ENCODE data around the gene BACE2.

DNA sequence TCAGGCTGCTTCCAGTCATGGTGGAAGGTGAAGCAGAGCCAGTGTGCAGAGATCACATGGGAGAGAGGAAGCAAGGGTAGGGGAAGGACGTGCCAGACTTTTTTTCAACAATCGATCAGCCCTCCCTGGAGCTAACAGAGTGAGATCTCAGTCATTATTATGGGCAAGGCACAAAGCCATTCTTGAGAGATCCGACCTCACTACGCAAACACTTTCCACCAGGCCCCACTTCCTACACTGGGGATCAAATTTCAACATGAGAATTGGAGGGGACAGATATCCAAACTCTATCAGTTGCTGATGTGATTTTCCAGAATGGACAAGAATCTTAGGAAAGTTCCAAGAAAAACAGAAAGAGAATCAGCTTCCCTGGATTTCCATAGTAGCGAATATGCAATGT, 60.5 kb downstream of the BACE2 start:
- TF ChIP-seq POLR2A (IDR thresholded peaks at IDR 0.05): no peak
- TF ChIP-seq, protein P1, sequence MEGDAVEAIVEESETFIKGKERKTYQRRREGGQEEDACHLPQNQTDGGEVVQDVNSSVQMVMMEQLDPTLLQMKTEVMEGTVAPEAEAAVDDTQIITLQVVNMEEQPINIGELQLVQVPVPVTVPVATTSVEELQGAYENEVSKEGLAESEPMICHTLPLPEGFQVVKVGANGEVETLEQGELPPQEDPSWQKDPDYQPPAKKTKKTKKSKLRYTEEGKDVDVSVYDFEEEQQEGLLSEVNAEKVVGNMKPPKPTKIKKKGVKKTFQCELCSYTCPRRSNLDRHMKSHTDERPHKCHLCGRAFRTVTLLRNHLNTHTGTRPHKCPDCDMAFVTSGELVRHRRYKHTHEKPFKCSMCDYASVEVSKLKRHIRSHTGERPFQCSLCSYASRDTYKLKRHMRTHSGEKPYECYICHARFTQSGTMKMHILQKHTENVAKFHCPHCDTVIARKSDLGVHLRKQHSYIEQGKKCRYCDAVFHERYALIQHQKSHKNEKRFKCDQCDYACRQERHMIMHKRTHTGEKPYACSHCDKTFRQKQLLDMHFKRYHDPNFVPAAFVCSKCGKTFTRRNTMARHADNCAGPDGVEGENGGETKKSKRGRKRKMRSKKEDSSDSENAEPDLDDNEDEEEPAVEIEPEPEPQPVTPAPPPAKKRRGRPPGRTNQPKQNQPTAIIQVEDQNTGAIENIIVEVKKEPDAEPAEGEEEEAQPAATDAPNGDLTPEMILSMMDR (IDR thresholded peaks at IDR 0.05): no peak
